ENCODE data around the gene APOL2.
"Not testable (repeated sequence)": the region's sequence is repeated elsewhere in the genome, so short reads cannot be mapped to it uniquely, and the experiment has no call there.

The APOL2 gene

GRCh38 chr22:36187862-36188261 lies 51.5 kb downstream of the APOL2 start:
- not testable (repeated sequence) for H3K4me3 Mint-ChIP-seq, DNase-seq, H3K27ac Mint-ChIP-seq, H3K9me3 Mint-ChIP-seq, H3K36me3 Mint-ChIP-seq, H3K4me1 Mint-ChIP-seq
- CTCF ChIA-PET, result interaction anchor here (2.0 kb wide), 1 partner anchor 10 kb away, joined by 5 read pairs; no protein-coding TSS in a partner anchor
- peaks cover 50% of the 10 kb centered on the region for H3K27me3 Mint-ChIP-seq

GRCh38 chr22:36185828-36186624 lies 53.3 kb downstream of the APOL2 start:
- DNase-seq, result no peak
- Mint-ChIP-seq H3K4me3 (no peak overlapping the region), H3K27me3 (peaks cover 52% of the 10 kb centered on the region), H3K36me3 (no peaks in the 10 kb centered on the region), H3K9me3 (no peaks in the 10 kb centered on the region), H3K27ac (no peak overlapping the region), H3K4me1 (no peaks in the 10 kb centered on the region)
- CTCF ChIA-PET, result interaction anchor here (0.6 to 1.0 kb wide), 4 partner anchors 36 to 300 kb away, joined by 3 read pairs; partner anchors contain the start of gene APOL2

GRCh38 chr22:36184433-36185025 lies 54.8 kb downstream of the APOL2 start:
- no peaks in the 10 kb centered on the region for H3K36me3 Mint-ChIP-seq
- CTCF ChIA-PET, result no interaction called here
- no peak overlapping the region for H3K27ac Mint-ChIP-seq
- no peaks in the 10 kb centered on the region for H3K4me1 Mint-ChIP-seq
- peaks cover 45% of the 10 kb centered on the region for H3K27me3 Mint-ChIP-seq
- DNase-seq, result no peak
- H3K4me3 Mint-ChIP-seq, result no peak overlapping the region
- H3K9me3 Mint-ChIP-seq, result no peaks in the 10 kb centered on the region

- H3K27me3 Mint-ChIP-seq, result peaks cover 44% of the 10 kb centered on the region
- H3K9me3 Mint-ChIP-seq, result no peaks in the 10 kb centered on the region
- H3K4me1 Mint-ChIP-seq, result no peaks in the 10 kb centered on the region
- no peak overlapping the region for H3K4me3 Mint-ChIP-seq
- CTCF ChIA-PET, result interaction anchor here (0.9 to 1.8 kb wide), 2 partner anchors 9 to 118 kb away, joined by 3 to 4 read pairs; no protein-coding TSS in a partner anchor
- no peaks in the 10 kb centered on the region for H3K36me3 Mint-ChIP-seq
- no peak for DNase-seq
- no peak overlapping the region for H3K27ac Mint-ChIP-seq
Observed at GRCh38 chr22:36183446-36183845, 55.9 kb downstream of the APOL2 start.

- Mint-ChIP-seq H3K27ac (no peak overlapping the region), H3K36me3 (no peaks in the 10 kb centered on the region), H3K4me1 (no peaks in the 10 kb centered on the region), H3K4me3 (no peak overlapping the region), H3K9me3 (no peaks in the 10 kb centered on the region), H3K27me3 (peaks cover 38% of the 10 kb centered on the region)
- DNase-seq, result no peak
- CTCF ChIA-PET, result interaction anchor here (0.9 to 6.3 kb wide), 4 partner anchors 8 to 119 kb away, joined by 3 to 33 read pairs (median 4); no protein-coding TSS in a partner anchor
Observed at GRCh38 chr22:36182857-36183256, 56.5 kb downstream of the APOL2 start.

- CTCF ChIA-PET, result interaction anchor here (0.7 to 6.3 kb wide), 7 partner anchors 10 to 119 kb away, joined by 3 to 48 read pairs (median 3); no protein-coding TSS in a partner anchor
- no peak for DNase-seq
- Mint-ChIP-seq H3K36me3 (no peaks in the 10 kb centered on the region), H3K27me3 (peaks cover 38% of the 10 kb centered on the region), H3K9me3 (no peaks in the 10 kb centered on the region), H3K4me3 (no peak overlapping the region), H3K27ac (no peak overlapping the region), H3K4me1 (no peaks in the 10 kb centered on the region)
Observed at GRCh38 chr22:36182056-36182455, 57.3 kb downstream of the APOL2 start.

GRCh38 chr22:36180928-36181327 lies 58.4 kb downstream of the APOL2 start:
- Mint-ChIP-seq H3K36me3 (no peaks in the 10 kb centered on the region), H3K27me3 (peaks cover 32% of the 10 kb centered on the region), H3K9me3 (no peaks in the 10 kb centered on the region), H3K4me3 (no peak overlapping the region), H3K27ac (no peak overlapping the region), H3K4me1 (no peaks in the 10 kb centered on the region)
- no peak for DNase-seq
- CTCF ChIA-PET, result interaction anchor here (0.9 to 6.3 kb wide), 13 partner anchors 14 to 115 kb away, joined by 3 to 48 read pairs (median 4); partner anchors contain the start of genes APOL2 and APOL3

- Mint-ChIP-seq H3K9me3 (no peaks in the 10 kb centered on the region), H3K4me3 (no peak overlapping the region), H3K4me1 (no peaks in the 10 kb centered on the region), H3K27ac (no peak overlapping the region), H3K36me3 (no peaks in the 10 kb centered on the region), H3K27me3 (peaks cover 31% of the 10 kb centered on the region)
- CTCF ChIA-PET, result interaction anchor here (0.7 to 6.3 kb wide), 19 partner anchors 11 to 114 kb away, joined by 3 to 48 read pairs (median 4); partner anchors contain the start of genes APOL2 and APOL3
- peak; percentile 89 for DNase-seq
Observed at GRCh38 chr22:36180038-36180880, 59.1 kb downstream of the APOL2 start.

GRCh38 chr22:36177160-36177559 lies 62.2 kb downstream of the APOL2 start:
- Mint-ChIP-seq H3K36me3 (no peaks in the 10 kb centered on the region), H3K9me3 (no peaks in the 10 kb centered on the region), H3K27ac (no peak overlapping the region), H3K4me1 (no peaks in the 10 kb centered on the region), H3K4me3 (no peak overlapping the region), H3K27me3 (peaks cover 6% of the 10 kb centered on the region)
- CTCF ChIA-PET, result interaction anchor here (0.6 to 6.3 kb wide), 6 partner anchors 14 to 111 kb away, joined by 3 to 48 read pairs (median 12); no protein-coding TSS in a partner anchor
- DNase-seq, result no peak

All from activated naive CD4-positive, alpha-beta T cell treated with anti-CD3 and anti-CD28 coated beads, Interleukin-2, amount 10 ng/mL, durations not matched to agents 7 days and 5 days (primary cell).